Measurements from ENCODE around the gene ZNF646. TPM values are rescaled to one million over a fixed set of nuclear protein-coding genes. Genes with fewer than 3 reads are reported as not detected.
"Not testable (repeated sequence)": the region's sequence is repeated elsewhere in the genome, so short reads cannot be mapped to it uniquely, and the experiment has no call there.

The ZNF646 gene
- total RNA-seq, 2 donors from 2014 or later = 23.0 to 24.1 TPM

- H3K27ac Mint-ChIP-seq = no peak overlapping the region
- no peaks in the 10 kb centered on the region for H3K36me3 Mint-ChIP-seq (ENCODE audit: insufficient read depth in 2 of 2)
- H3K4me1 Mint-ChIP-seq (ENCODE audit: low read depth) = peaks cover 38% of the 10 kb centered on the region
- no peaks in the 10 kb centered on the region for H3K9me3 Mint-ChIP-seq
- H3K4me3 Mint-ChIP-seq = peak overlapping the region; percentile 98
- DNase-seq = no peak
- no peaks in the 10 kb centered on the region for H3K27me3 Mint-ChIP-seq (ENCODE audit: low read depth)
- ATAC-seq (replicated peaks in 1 of 2) = no peak
Measured at GRCh38 chr16:31093132-31093703, 19.0 kb downstream of the ZNF646 start.

GRCh38 chr16:31094088-31094423 lies 19.8 kb downstream of the ZNF646 start:
- DNase-seq (no peak), ATAC-seq (replicated peaks in 1 of 2) (peak in 1 of 2 donors; percentile 3)
- Mint-ChIP-seq H3K36me3 (ENCODE audit: insufficient read depth in 2 of 2) (no peaks in the 10 kb centered on the region), H3K27ac (peak overlapping the region; percentile 80), H3K9me3 (no peaks in the 10 kb centered on the region), H3K4me1 (ENCODE audit: low read depth) (peaks cover 38% of the 10 kb centered on the region), H3K4me3 (peak overlapping the region; percentile 98), H3K27me3 (ENCODE audit: low read depth) (no peaks in the 10 kb centered on the region)

GRCh38 chr16:31094424-31095120 lies 20.4 kb downstream of the ZNF646 start, which contains the start of gene VKORC1:
VKORC1 (minus strand) TSS chr16:31094797; CDS start chr16:31094729, 68 bp downstream.
- Mint-ChIP-seq H3K36me3 (ENCODE audit: insufficient read depth in 2 of 2) (no peaks in the 10 kb centered on the region), H3K27ac (peak within 1 kb of the TSS; percentile 80), H3K4me1 (ENCODE audit: low read depth) (peaks cover 38% of the 10 kb centered on the region), H3K4me3 (peak within 1 kb of the TSS; percentile 98), H3K27me3 (ENCODE audit: low read depth) (no peaks in the 10 kb centered on the region), H3K9me3 (no peaks in the 10 kb centered on the region)
- ATAC-seq (replicated peaks in 1 of 2) (peak; percentile 94 to 95), DNase-seq (peak; percentile 85 to 89)

GRCh38 chr16:31099860-31100638 lies 25.8 kb downstream of the ZNF646 start:
- peaks cover 15% of the 10 kb centered on the region for H3K4me1 Mint-ChIP-seq (ENCODE audit: low read depth)
- H3K9me3 Mint-ChIP-seq = no peaks in the 10 kb centered on the region
- H3K27me3 Mint-ChIP-seq (ENCODE audit: low read depth) = no peaks in the 10 kb centered on the region
- H3K4me3 Mint-ChIP-seq = no peak overlapping the region
- no peak for DNase-seq
- H3K27ac Mint-ChIP-seq = no peak overlapping the region
- no peaks in the 10 kb centered on the region for H3K36me3 Mint-ChIP-seq (ENCODE audit: insufficient read depth in 2 of 2)
- no peak for ATAC-seq (replicated peaks in 1 of 2)

- not testable (repeated sequence) for H3K27me3 Mint-ChIP-seq (ENCODE audit: low read depth); H3K9me3 Mint-ChIP-seq; H3K27ac Mint-ChIP-seq; ATAC-seq (replicated peaks in 1 of 2); DNase-seq; H3K36me3 Mint-ChIP-seq (ENCODE audit: insufficient read depth in 2 of 2); H3K4me3 Mint-ChIP-seq
- peaks cover 11% of the 10 kb centered on the region for H3K4me1 Mint-ChIP-seq (ENCODE audit: low read depth)
Measured at GRCh38 chr16:31100876-31101641, 26.8 kb downstream of the ZNF646 start.

GRCh38 chr16:31105677-31106213 lies 31.5 kb downstream of the ZNF646 start:
- Mint-ChIP-seq H3K9me3 (no peaks in the 10 kb centered on the region), H3K36me3 (ENCODE audit: insufficient read depth in 2 of 2) (no peaks in the 10 kb centered on the region), H3K27me3 (ENCODE audit: low read depth) (no peaks in the 10 kb centered on the region), H3K4me1 (ENCODE audit: low read depth) (peaks cover 27% of the 10 kb centered on the region), H3K27ac (no peak overlapping the region), H3K4me3 (peak overlapping the region; percentile 43 to 62)
- ATAC-seq (replicated peaks in 1 of 2) (peak; percentile 58 to 61), DNase-seq (peak; percentile 88 to 92)

- no peaks in the 10 kb centered on the region for H3K9me3 Mint-ChIP-seq
- no peaks in the 10 kb centered on the region for H3K36me3 Mint-ChIP-seq (ENCODE audit: insufficient read depth in 2 of 2)
- ATAC-seq (replicated peaks in 1 of 2) (no peak), DNase-seq (no peak)
- peak overlapping the region; percentile 94 to 98 for H3K4me3 Mint-ChIP-seq
- H3K4me1 Mint-ChIP-seq (ENCODE audit: low read depth) = peaks cover 27% of the 10 kb centered on the region
- no peaks in the 10 kb centered on the region for H3K27me3 Mint-ChIP-seq (ENCODE audit: low read depth)
- no peak overlapping the region for H3K27ac Mint-ChIP-seq
Measured at GRCh38 chr16:31106509-31107464, 32.6 kb downstream of the ZNF646 start.

- Mint-ChIP-seq H3K9me3 (no peaks in the 10 kb centered on the region), H3K27ac (peak overlapping the region; percentile 93), H3K4me3 (peak overlapping the region; percentile 94 to 98), H3K36me3 (ENCODE audit: insufficient read depth in 2 of 2) (no peaks in the 10 kb centered on the region), H3K27me3 (ENCODE audit: low read depth) (no peaks in the 10 kb centered on the region), H3K4me1 (ENCODE audit: low read depth) (peaks cover 27% of the 10 kb centered on the region)
- ATAC-seq (replicated peaks in 1 of 2) (peak; percentile 76 to 78), DNase-seq (peak; percentile 51 to 63)
Measured at GRCh38 chr16:31107465-31107867, 33.2 kb downstream of the ZNF646 start.

GRCh38 chr16:31108035-31108793 lies 34.0 kb downstream of the ZNF646 start, which contains the start of gene BCKDK:
BCKDK (plus strand) TSS chr16:31108386; CDS start chr16:31109224, 838 bp downstream.
- H3K27ac Mint-ChIP-seq = peak within 1 kb of the TSS; percentile 93
- peak within 1 kb of the TSS; percentile 94 to 98 for H3K4me3 Mint-ChIP-seq

GRCh38 chr16:31108794-31109558 lies 34.8 kb downstream of the ZNF646 start:
- H3K27ac Mint-ChIP-seq = no peak overlapping the region

More at GRCh38 chr16:31108035-31108793, 34.0 kb downstream of the ZNF646 start, which contains the start of gene BCKDK:
- Mint-ChIP-seq H3K9me3 (no peaks in the 10 kb centered on the region), H3K36me3 (ENCODE audit: insufficient read depth in 2 of 2) (no peaks in the 10 kb centered on the region), H3K4me1 (ENCODE audit: low read depth) (peaks cover 27% of the 10 kb centered on the region), H3K27me3 (ENCODE audit: low read depth) (no peaks in the 10 kb centered on the region)
- ATAC-seq (replicated peaks in 1 of 2) (peak; percentile 85), DNase-seq (peak; percentile 80 to 85)

More at GRCh38 chr16:31108794-31109558, 34.8 kb downstream of the ZNF646 start:
- no peak for DNase-seq
- Mint-ChIP-seq H3K4me3 (peak overlapping the region; percentile 69 to 94), H3K27me3 (ENCODE audit: low read depth) (no peaks in the 10 kb centered on the region), H3K4me1 (ENCODE audit: low read depth) (peaks cover 33% of the 10 kb centered on the region), H3K36me3 (ENCODE audit: insufficient read depth in 2 of 2) (no peaks in the 10 kb centered on the region), H3K9me3 (no peaks in the 10 kb centered on the region)
- no peak for ATAC-seq (replicated peaks in 1 of 2)

All from activated T-cell treated with anti-CD3 and anti-CD28 coated beads, Interleukin-2, amount 50 U/mL, for 72 hours (primary cell).